Skeletal muscle satellite cell (primary cell): ENCODE measurements around the gene FAP.

Source experiments
- H3K27me3 ChIP-seq: 2 replicates; pipeline ENCODE4 v1.7.0; 2013; ENCODE audit warnings: low read length; ENCODE audit not compliant: control insufficient read depth, insufficient read depth
- H3K36me3 ChIP-seq: 2 replicates; pipeline ENCODE4 v1.7.0; 2013; ENCODE audit warnings: mild to moderate bottlenecking, control low read depth, low read length; ENCODE audit not compliant: insufficient read depth
- H3K4me1 ChIP-seq: 2 replicates; pipeline ENCODE4 v1.7.0; 2013; ENCODE audit warnings: low read length; ENCODE audit not compliant: control insufficient read depth, insufficient read depth
- H3K4me2 ChIP-seq: 2 replicates; pipeline ENCODE4 v1.7.0; 2013; ENCODE audit warnings: mild to moderate bottlenecking, low read length
- H3K4me3 ChIP-seq: 2 replicates; pipeline ENCODE4 v1.7.0; 2013; ENCODE audit warnings: low read length
- H3K9ac ChIP-seq: 2 replicates; pipeline ENCODE4 v1.7.0; 2013; ENCODE audit warnings: mild to moderate bottlenecking, low read depth, low read length, moderate library complexity
- H3K9me3 ChIP-seq: replicated peaks from 2 replicates; pipeline ENCODE4 v1.7.0; 2013; ENCODE audit warnings: mild to moderate bottlenecking, control low read depth, low read length

The FAP gene

GRCh38 chr2:162184821-162185450, 58.3 kb downstream of the FAP start:
- no peak overlapping the region for H3K4me3 ChIP-seq
- no peak overlapping the region for H3K9ac ChIP-seq
- H3K4me1 ChIP-seq, result no peaks in the 10 kb centered on the region
- peaks cover 70% of the 10 kb centered on the region for H3K36me3 ChIP-seq
- H3K4me2 ChIP-seq, result no peak overlapping the region
- no peaks in the 10 kb centered on the region for H3K9me3 ChIP-seq
- no peaks in the 10 kb centered on the region for H3K27me3 ChIP-seq

GRCh38 chr2:162184359-162184758, 58.9 kb downstream of the FAP start:
- Histone ChIP-seq H3K4me3 (no peak overlapping the region), H3K36me3 (peaks cover 73% of the 10 kb centered on the region), H3K4me1 (no peaks in the 10 kb centered on the region), H3K4me2 (no peak overlapping the region), H3K27me3 (no peaks in the 10 kb centered on the region), H3K9ac (no peak overlapping the region), H3K9me3 (no peaks in the 10 kb centered on the region)

GRCh38 chr2:162182395-162182794, 60.9 kb downstream of the FAP start:
- no peak overlapping the region for H3K4me3 ChIP-seq
- no peaks in the 10 kb centered on the region for H3K27me3 ChIP-seq
- no peak overlapping the region for H3K9ac ChIP-seq
- H3K4me1 ChIP-seq, result no peaks in the 10 kb centered on the region
- no peaks in the 10 kb centered on the region for H3K9me3 ChIP-seq
- peaks cover 79% of the 10 kb centered on the region for H3K36me3 ChIP-seq
- no peak overlapping the region for H3K4me2 ChIP-seq

- Histone ChIP-seq H3K4me2 (no peak overlapping the region), H3K36me3 (peaks cover 81% of the 10 kb centered on the region), H3K9ac (no peak overlapping the region), H3K9me3 (no peaks in the 10 kb centered on the region), H3K27me3 (no peaks in the 10 kb centered on the region), H3K4me1 (no peaks in the 10 kb centered on the region), H3K4me3 (no peak overlapping the region)
These were observed 65.9 kb downstream of the FAP start for GRCh38 chr2:162177301-162177700.

GRCh38 chr2:162175714-162176113, 67.5 kb downstream of the FAP start:
- Histone ChIP-seq H3K27me3 (no peaks in the 10 kb centered on the region), H3K9me3 (no peaks in the 10 kb centered on the region), H3K36me3 (peaks cover 85% of the 10 kb centered on the region), H3K4me3 (no peak overlapping the region), H3K4me1 (no peaks in the 10 kb centered on the region), H3K4me2 (no peak overlapping the region), H3K9ac (no peak overlapping the region)

- H3K4me1 ChIP-seq, result no peaks in the 10 kb centered on the region
- H3K4me3 ChIP-seq, result no peak overlapping the region
- peaks cover 85% of the 10 kb centered on the region for H3K36me3 ChIP-seq
- H3K9me3 ChIP-seq, result no peaks in the 10 kb centered on the region
- H3K9ac ChIP-seq, result no peak overlapping the region
- H3K27me3 ChIP-seq, result no peaks in the 10 kb centered on the region
- H3K4me2 ChIP-seq, result no peak overlapping the region
These were observed 68.5 kb downstream of the FAP start for GRCh38 chr2:162174746-162175145.

- H3K4me2 ChIP-seq, result no peak overlapping the region
- no peak overlapping the region for H3K4me3 ChIP-seq
- no peaks in the 10 kb centered on the region for H3K27me3 ChIP-seq
- no peaks in the 10 kb centered on the region for H3K9me3 ChIP-seq
- H3K36me3 ChIP-seq, result peaks cover 83% of the 10 kb centered on the region
- no peak overlapping the region for H3K9ac ChIP-seq
- H3K4me1 ChIP-seq, result no peaks in the 10 kb centered on the region
These were observed 70.4 kb downstream of the FAP start for GRCh38 chr2:162172802-162173370.

GRCh38 chr2:162166745-162167144, 76.5 kb downstream of the FAP start:
- Histone ChIP-seq H3K4me3 (no peak overlapping the region), H3K4me1 (no peaks in the 10 kb centered on the region), H3K9ac (no peak overlapping the region), H3K9me3 (no peaks in the 10 kb centered on the region), H3K36me3 (peaks cover 32% of the 10 kb centered on the region), H3K27me3 (no peaks in the 10 kb centered on the region), H3K4me2 (no peak overlapping the region)

GRCh38 chr2:162166174-162166573, 77.1 kb downstream of the FAP start:
- H3K9ac ChIP-seq, result no peak overlapping the region
- H3K36me3 ChIP-seq, result peaks cover 27% of the 10 kb centered on the region
- H3K4me3 ChIP-seq, result no peak overlapping the region
- no peaks in the 10 kb centered on the region for H3K27me3 ChIP-seq
- H3K9me3 ChIP-seq, result no peaks in the 10 kb centered on the region
- no peaks in the 10 kb centered on the region for H3K4me1 ChIP-seq
- no peak overlapping the region for H3K4me2 ChIP-seq

- no peaks in the 10 kb centered on the region for H3K9me3 ChIP-seq
- no peaks in the 10 kb centered on the region for H3K4me1 ChIP-seq
- H3K36me3 ChIP-seq, result peaks cover 13% of the 10 kb centered on the region
- no peak overlapping the region for H3K4me3 ChIP-seq
- H3K27me3 ChIP-seq, result no peaks in the 10 kb centered on the region
- H3K9ac ChIP-seq, result no peak overlapping the region
- H3K4me2 ChIP-seq, result no peak overlapping the region
These were observed 78.4 kb downstream of the FAP start for GRCh38 chr2:162164802-162165201.

- Histone ChIP-seq H3K27me3 (peaks cover 1% of the 10 kb centered on the region), H3K36me3 (no peaks in the 10 kb centered on the region), H3K9ac (no peak overlapping the region), H3K4me3 (no peak overlapping the region), H3K4me1 (no peaks in the 10 kb centered on the region), H3K4me2 (no peak overlapping the region), H3K9me3 (no peaks in the 10 kb centered on the region)
These were observed 83.8 kb downstream of the FAP start for GRCh38 chr2:162159446-162159845.

GRCh38 chr2:162156149-162156548, 87.1 kb downstream of the FAP start:
- H3K36me3 ChIP-seq, result no peaks in the 10 kb centered on the region
- no peaks in the 10 kb centered on the region for H3K4me1 ChIP-seq
- H3K27me3 ChIP-seq, result peaks cover 3% of the 10 kb centered on the region
- H3K9me3 ChIP-seq, result no peaks in the 10 kb centered on the region
- H3K4me2 ChIP-seq, result no peak overlapping the region
- no peak overlapping the region for H3K4me3 ChIP-seq
- no peak overlapping the region for H3K9ac ChIP-seq
